ENCODE results near the gene PSMG2. TPM values are rescaled to one million over a fixed set of nuclear protein-coding genes. Genes with fewer than 3 reads are reported as not detected.

PSMG2 gene
- total RNA-seq, 4 donors from 2014 or later: 62.4 to 70.2 (median 69.0) TPM

DNA sequence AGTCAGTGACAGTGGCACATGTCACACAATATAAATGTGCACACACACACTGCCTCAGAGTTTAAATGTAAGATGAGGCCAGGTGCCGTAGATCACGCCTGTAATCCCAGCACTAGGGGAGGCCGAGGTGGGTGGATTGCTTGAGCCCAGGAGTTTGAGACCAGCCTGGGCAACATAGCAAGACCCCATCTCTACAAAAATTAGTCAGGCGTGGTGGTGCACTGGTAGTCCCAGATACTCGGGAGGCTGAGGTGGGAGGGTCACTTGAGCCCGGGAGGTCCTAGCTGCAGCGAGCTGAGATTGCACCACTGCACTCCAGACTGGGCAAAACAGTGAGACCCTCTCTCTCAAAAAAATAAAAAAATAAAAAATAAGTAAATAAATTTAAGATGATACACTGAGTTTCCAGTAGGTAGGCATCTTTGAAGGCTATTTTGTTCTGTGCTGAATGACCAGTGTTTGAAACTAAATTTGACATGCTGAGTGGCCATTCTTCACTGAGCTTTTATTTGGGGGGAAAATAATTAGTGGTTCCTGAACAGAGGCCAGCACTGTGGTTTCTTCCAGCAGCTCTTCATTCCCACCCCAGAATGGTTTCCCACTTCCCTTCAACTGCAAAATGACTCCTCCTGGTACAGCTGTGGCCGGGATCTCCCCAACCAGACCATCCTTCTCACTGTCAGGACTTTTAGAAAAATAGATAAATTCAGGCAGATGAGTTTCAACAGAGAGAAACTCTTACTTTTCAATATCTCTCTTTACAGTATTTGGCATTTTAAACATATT, 44.9 kb downstream of the PSMG2 start:
- intact Hi-C loops (cut with DNase I; ENCODE audit: low total_unique reads): no loop called here
- TF ChIP-seq POLR2A (IDR thresholded peaks at IDR 0.05): no peak
- TF ChIP-seq, protein P1, sequence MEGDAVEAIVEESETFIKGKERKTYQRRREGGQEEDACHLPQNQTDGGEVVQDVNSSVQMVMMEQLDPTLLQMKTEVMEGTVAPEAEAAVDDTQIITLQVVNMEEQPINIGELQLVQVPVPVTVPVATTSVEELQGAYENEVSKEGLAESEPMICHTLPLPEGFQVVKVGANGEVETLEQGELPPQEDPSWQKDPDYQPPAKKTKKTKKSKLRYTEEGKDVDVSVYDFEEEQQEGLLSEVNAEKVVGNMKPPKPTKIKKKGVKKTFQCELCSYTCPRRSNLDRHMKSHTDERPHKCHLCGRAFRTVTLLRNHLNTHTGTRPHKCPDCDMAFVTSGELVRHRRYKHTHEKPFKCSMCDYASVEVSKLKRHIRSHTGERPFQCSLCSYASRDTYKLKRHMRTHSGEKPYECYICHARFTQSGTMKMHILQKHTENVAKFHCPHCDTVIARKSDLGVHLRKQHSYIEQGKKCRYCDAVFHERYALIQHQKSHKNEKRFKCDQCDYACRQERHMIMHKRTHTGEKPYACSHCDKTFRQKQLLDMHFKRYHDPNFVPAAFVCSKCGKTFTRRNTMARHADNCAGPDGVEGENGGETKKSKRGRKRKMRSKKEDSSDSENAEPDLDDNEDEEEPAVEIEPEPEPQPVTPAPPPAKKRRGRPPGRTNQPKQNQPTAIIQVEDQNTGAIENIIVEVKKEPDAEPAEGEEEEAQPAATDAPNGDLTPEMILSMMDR (IDR thresholded peaks at IDR 0.05): no peak
- Histone ChIP-seq H3K4me1 (no peaks in the 10 kb centered on the region), H3K4me3 (no peak overlapping the region), H3K36me3 (no peaks in the 10 kb centered on the region), H3K27me3 (no peaks in the 10 kb centered on the region), H3K27ac (no peak overlapping the region), H3K9me3 (no peaks in the 10 kb centered on the region)
- no peak for DNase-seq

DNA sequence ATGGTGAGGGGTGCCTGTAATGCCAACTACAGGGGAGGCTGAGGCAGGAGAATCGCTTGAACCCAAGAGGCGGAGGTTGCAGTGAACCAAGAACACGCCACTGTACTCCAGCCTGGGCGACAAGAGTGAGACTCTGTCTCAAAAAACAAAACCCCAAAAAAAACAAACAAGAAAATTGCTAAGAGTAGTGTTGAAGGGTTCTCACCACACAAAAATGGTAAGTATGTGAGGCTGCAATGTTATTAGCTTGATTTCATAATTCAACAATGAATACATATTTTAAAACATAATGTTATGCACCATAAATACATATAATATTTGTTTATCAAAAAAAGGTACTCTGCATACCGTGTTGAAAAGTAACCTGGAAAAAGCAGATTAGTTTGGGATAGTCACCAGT, 45.8 kb downstream of the PSMG2 start:
- DNase-seq: no peak
- intact Hi-C loops (cut with DNase I; ENCODE audit: low total_unique reads): no loop called here
- TF ChIP-seq, protein P1 (IDR thresholded peaks at IDR 0.05): no peak
- TF ChIP-seq POLR2A (IDR thresholded peaks at IDR 0.05): no peak
- Histone ChIP-seq H3K9me3 (no peaks in the 10 kb centered on the region), H3K4me3 (no peak overlapping the region), H3K27me3 (no peaks in the 10 kb centered on the region), H3K36me3 (no peaks in the 10 kb centered on the region), H3K27ac (no peak overlapping the region), H3K4me1 (no peaks in the 10 kb centered on the region)

DNA sequence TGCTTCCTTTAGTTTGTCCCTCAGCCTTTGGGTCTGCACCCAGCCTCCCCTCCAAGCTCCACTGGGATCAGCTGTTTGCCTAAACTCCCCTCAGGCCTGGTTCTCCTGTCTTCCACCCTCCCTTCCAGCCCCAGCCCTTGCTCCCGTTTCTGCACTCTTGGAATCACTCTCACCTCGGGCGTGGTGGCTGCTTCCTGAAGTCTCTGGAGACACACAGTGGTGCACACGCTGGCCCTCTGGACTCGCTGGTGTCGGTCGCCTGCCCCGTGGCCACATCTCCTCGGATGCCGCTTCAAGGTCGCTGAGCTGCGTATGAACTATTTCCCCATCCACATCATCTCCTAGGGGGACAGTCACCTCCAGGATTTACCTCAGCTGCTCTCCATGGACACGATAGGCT, 46.3 kb downstream of the PSMG2 start:
- intact Hi-C loops (cut with DNase I; ENCODE audit: low total_unique reads): no loop called here
- no peaks in the 10 kb centered on the region for H3K36me3 ChIP-seq

DNA sequence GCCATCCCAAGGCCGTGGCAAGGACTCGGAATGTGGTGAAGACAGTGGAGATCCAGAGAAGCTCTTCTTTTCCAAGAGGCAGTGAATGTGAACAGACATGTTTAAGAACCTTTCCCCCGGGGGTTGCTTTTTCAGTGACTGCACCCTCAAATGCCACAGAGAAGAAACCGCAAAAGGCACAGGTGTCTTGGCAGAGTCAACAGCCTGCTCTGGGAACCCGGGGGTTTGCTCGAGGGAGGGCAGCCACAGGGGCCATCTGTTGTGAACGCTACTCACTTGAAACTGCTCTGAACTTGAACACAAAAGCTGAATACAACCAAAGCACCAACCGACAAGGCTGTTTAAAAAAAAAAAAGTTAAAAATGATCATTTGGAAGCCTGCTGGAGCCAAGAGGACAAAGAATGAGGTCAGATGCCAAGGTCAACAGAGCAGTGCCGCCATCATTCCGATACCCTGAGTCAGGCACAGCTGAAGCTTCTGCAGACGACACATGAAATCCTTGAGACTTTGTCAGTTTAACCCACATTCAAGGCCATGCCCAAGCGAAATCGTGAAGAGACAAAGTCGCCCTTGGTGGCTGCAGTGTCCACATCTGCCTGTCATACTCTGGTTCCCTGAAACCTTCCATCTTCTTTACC, 47.4 kb downstream of the PSMG2 start:
- no peaks in the 10 kb centered on the region for H3K4me1 ChIP-seq
- DNase-seq: no peak
- no peaks in the 10 kb centered on the region for H3K36me3 ChIP-seq
- TF ChIP-seq, protein P1 (IDR thresholded peaks at IDR 0.05): no peak
- TF ChIP-seq POLR2A (IDR thresholded peaks at IDR 0.05): no peak
- no peaks in the 10 kb centered on the region for H3K9me3 ChIP-seq
- H3K27ac ChIP-seq: no peak overlapping the region
- intact Hi-C loops (cut with DNase I; ENCODE audit: low total_unique reads): no loop called here
- H3K27me3 ChIP-seq: no peaks in the 10 kb centered on the region
- H3K4me3 ChIP-seq: no peak overlapping the region

More for the DNA sequence above, 46.3 kb downstream of the PSMG2 start:
- Histone ChIP-seq H3K4me1 (no peaks in the 10 kb centered on the region), H3K27me3 (no peaks in the 10 kb centered on the region), H3K4me3 (no peak overlapping the region), H3K27ac (no peak overlapping the region), H3K9me3 (no peaks in the 10 kb centered on the region)
- TF ChIP-seq POLR2A (IDR thresholded peaks at IDR 0.05): no peak
- TF ChIP-seq, protein P1 (IDR thresholded peaks at IDR 0.05): no peak
- no peak for DNase-seq

Measured in uterus (tissue), 4 donors.